NB4 (cell line): ENCODE measurements around the gene ZFP91.

ENCODE experiments used
- DNase-seq: peaks from one replicate; pipeline ENCODE4 v3.0.0; 2010; ENCODE audit warnings: low read depth
- H3K4me3 ChIP-seq: one replicate; pipeline ENCODE4 v1.5.1; 2011; ENCODE audit warnings: mild to moderate bottlenecking, low read depth, low read length, moderate library complexity
- MYC ChIP-seq: IDR thresholded peaks from 2 replicates; pipeline ENCODE4 v1.6.1; 2011; ENCODE audit warnings: low read depth, low read length
- POLR2A ChIP-seq: IDR thresholded peaks from 2 replicates; pipeline ENCODE4 v1.6.1; 2011; ENCODE audit warnings: mild to moderate bottlenecking; ENCODE audit not compliant: insufficient read length; ENCODE audit errors: extremely low read depth
- TF ChIP-seq, protein P1 (sequence below): IDR thresholded peaks from one replicate; pipeline ENCODE4 v1.5.1; 2012; ENCODE audit warnings: low read depth, low read length
- TF ChIP-seq, protein P2 (sequence below): IDR thresholded peaks from 2 replicates; pipeline ENCODE4 v1.6.1; 2011; ENCODE audit warnings: low read depth, low read length

The ZFP91 gene

DNA sequence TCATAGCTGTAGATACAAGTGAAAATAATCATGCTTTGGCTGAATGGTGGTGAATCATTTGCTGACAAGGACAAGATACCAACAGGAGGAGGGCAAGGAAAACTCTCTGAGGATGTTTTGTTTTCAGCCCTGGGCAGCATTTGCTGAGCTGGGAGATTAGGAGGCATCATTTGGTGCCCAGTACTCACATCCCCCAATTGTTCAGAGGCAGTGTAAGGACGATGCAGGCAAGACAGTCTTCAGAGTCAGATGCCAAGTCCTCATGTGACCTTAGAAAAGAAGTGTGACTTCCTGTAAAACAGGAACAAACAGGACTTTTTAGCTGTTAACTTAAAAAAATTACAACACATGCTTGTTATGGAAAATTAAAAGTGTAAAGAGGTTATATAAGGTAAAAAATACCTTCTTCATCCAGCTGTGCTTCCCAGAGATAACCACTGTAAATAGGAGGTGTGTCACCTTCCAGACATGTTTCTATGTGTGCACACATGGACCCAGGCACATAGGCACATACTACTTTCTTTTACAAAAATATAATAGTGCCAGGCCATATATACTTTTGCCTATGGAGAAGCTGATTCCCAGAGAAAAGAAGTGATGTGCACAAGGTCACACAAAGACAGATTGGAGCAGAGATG lies 61.6 kb downstream of the ZFP91 start:
- TF ChIP-seq, protein P1, sequence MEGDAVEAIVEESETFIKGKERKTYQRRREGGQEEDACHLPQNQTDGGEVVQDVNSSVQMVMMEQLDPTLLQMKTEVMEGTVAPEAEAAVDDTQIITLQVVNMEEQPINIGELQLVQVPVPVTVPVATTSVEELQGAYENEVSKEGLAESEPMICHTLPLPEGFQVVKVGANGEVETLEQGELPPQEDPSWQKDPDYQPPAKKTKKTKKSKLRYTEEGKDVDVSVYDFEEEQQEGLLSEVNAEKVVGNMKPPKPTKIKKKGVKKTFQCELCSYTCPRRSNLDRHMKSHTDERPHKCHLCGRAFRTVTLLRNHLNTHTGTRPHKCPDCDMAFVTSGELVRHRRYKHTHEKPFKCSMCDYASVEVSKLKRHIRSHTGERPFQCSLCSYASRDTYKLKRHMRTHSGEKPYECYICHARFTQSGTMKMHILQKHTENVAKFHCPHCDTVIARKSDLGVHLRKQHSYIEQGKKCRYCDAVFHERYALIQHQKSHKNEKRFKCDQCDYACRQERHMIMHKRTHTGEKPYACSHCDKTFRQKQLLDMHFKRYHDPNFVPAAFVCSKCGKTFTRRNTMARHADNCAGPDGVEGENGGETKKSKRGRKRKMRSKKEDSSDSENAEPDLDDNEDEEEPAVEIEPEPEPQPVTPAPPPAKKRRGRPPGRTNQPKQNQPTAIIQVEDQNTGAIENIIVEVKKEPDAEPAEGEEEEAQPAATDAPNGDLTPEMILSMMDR = no peak
- TF ChIP-seq, protein P2, sequence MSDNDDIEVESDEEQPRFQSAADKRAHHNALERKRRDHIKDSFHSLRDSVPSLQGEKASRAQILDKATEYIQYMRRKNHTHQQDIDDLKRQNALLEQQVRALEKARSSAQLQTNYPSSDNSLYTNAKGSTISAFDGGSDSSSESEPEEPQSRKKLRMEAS = peak; percentile 34; the same call in 1 of the 2 replicates
- DNase-seq = peak; percentile 25
- no peak overlapping the region for H3K4me3 ChIP-seq

DNA sequence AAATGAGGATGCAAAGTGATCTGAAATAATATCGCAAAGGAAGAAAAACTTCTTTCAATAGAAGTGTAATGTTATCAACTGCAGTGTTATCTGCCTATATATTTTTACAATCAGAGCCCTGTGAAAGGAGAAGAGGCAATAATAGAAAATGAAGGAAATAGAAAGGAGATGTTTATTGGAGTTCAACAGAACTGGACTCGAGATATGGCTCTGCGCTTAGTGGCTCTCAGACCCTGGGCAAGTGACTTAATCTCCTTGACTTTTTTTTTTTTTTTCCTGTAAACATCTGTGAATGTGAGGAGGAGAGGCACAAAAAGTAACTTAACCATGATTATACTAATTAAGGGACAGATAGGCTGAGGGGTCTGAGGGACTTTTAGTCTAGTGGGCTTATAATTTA lies 62.5 kb downstream of the ZFP91 start:
- TF ChIP-seq POLR2A = no peak
- TF ChIP-seq, protein P1 = no peak
- TF ChIP-seq, protein P2 = no peak
- TF ChIP-seq MYC = no peak
- no peak for DNase-seq
- no peak overlapping the region for H3K4me3 ChIP-seq

DNA sequence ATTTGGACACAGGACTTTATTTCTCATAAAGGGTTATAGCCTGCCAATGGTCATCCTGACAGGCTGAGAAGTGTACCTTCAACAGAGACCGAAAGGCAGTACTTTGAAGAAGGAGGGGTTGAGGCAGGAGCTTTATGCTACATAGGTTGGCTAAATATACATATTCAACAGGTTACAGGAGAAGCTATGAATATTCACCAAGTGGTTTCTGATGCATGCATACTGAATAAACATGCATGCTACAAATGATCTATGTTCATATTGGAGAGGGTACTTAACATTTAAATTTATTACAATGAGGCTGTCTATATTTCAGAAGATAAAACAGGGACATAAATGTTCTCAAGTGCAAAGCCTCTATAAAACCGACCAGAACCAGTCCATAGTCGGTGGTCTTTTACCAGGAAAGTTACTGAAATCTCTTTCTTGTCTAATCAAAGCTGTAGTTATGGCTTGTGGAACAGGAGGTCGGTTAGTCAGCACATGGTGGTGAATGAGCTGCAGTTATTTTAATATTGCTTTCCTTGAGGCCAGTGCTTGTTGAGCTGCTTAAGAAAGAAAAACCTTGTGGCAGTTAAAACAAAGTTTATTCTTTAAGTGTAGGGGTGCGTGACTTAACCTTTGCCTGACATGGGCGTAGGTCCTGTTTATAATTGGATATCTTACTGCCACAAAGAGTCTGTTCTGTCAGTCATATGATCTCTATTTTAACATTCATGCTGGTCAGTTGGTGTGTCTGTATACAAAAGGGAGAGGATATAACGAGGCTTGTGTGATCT lies 63.1 kb downstream of the ZFP91 start:
- TF ChIP-seq POLR2A = no peak
- no peak for TF ChIP-seq MYC

DNA sequence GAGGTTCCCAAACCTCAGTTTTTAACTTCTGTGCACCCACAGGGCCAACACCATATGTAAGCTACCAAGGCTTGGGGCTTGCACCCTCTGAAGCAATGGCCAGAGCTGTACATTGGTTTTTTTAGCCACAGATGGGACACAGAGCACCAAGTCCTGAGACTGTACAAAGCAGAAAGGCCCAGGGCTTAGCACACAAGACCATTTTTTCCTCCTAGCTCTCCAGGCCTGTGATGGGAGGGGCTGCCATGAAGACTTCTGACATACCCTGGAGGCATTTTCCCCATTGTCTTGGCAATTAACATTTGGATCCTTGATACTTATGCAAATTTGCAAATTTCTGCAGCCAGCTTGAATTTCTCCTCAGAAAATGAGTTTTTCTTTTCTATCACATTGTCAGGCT lies 67.0 kb downstream of the ZFP91 start:
- TF ChIP-seq POLR2A = no peak
- no peak for TF ChIP-seq MYC
- DNase-seq = no peak
- no peak overlapping the region for H3K4me3 ChIP-seq

More for the DNA sequence above, 63.1 kb downstream of the ZFP91 start:
- DNase-seq = no peak
- H3K4me3 ChIP-seq = no peak overlapping the region

DNA sequence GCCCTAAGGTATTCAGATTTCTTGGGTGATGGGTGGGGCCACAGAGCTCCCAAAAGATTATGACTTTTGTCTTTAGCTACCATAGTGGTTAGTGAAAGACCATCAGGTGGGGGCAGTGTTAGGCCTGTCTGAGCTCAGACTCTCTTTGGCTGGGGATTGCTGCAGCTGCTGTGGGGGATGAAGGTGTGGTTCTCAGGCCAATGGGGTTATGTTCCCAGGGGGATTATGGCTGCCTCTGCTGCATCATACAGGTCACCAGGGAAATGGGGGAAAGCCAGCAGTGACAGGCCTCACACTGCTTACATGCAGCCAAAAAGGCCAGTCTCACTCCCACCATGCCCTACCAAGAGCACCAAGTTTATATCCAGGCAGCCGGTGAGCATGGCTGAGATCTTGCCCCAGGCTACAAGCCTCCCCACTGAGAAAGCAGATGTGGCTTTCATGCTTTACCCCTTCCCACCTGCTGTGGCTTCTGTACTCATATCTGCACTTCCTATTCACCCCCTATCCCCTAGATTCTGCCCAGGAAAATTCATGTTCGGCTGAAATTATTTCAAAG lies 68.4 kb downstream of the ZFP91 start:
- H3K4me3 ChIP-seq = no peak overlapping the region
- peak; percentile 69 for DNase-seq
- no peak for TF ChIP-seq MYC
- TF ChIP-seq POLR2A = no peak
- TF ChIP-seq, protein P2 = no peak

DNA sequence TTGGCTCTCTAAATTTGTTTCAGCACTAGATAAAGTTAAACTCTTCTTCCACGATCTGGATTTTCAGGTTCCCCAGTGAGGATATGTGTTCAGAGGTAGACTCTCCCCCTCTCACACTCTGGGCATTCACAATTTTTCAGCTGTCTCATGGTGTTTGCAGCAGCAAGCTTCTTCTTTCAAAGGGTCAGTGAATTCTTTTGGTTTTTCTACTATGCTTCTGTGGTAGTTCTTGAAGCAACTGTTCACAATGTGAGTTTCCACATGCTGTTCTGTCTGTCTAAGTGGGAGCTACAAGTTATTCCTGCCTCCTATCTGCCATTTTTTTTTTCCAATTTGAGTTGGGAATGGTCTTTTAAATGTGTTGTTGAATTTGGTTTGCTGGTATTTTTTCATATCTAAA lies 69.0 kb downstream of the ZFP91 start:
- TF ChIP-seq POLR2A (no peak), MYC (no peak)
- TF ChIP-seq, protein P2 = no peak
- TF ChIP-seq, protein P1 = no peak
- no peak overlapping the region for H3K4me3 ChIP-seq
- no peak for DNase-seq

DNA sequence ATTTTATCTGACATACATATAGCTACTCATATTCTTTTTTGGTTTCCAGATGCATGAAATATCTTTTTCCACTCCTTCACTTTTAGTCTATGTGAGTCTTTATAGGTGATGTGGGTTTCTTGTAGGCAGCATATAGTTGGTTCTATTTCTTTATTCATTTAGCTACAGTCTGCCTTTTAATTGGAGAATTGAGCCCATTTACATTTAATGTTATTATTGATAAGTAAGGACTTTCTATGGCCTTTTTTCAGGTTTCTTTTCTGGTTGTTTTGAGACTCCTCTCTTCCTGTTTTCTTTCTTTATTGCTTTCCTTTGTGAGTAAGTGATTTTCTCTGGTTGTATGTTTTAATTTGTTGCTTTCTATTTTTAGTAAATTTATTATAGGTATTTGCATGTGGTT lies 70.8 kb downstream of the ZFP91 start:
- no peak for DNase-seq
- no peak overlapping the region for H3K4me3 ChIP-seq
- no peak for TF ChIP-seq MYC
- TF ChIP-seq POLR2A = no peak
- TF ChIP-seq, protein P2 = no peak
- TF ChIP-seq, protein P1 = no peak
